ENCODE data around the gene CFH.
"Not testable (repeated sequence)": the region's sequence is repeated elsewhere in the genome, so short reads cannot be mapped to it uniquely, and the experiment has no call there.

Gene CFH

GRCh38 chr1:196667131-196667530 is 15.3 kb downstream of the CFH start:
- no peak for DNase-seq (ENCODE audit: low read depth, low spot score)

GRCh38 chr1:196669051-196669450 is 17.2 kb downstream of the CFH start:
- DNase-seq (ENCODE audit: low read depth, low spot score) = no peak

- DNase-seq (ENCODE audit: low read depth, low spot score) = no peak
Measured at GRCh38 chr1:196669693-196670092, 17.9 kb downstream of the CFH start.

GRCh38 chr1:196674908-196675307 is 23.1 kb downstream of the CFH start:
- no peak for DNase-seq (ENCODE audit: low read depth, low spot score)

GRCh38 chr1:196677781-196678509 is 26.1 kb downstream of the CFH start:
- DNase-seq (ENCODE audit: low read depth, low spot score) = peak; percentile 29

GRCh38 chr1:196678510-196678884 is 26.7 kb downstream of the CFH start:
- peak; percentile 76 for DNase-seq (ENCODE audit: low read depth, low spot score)

- DNase-seq (ENCODE audit: low read depth, low spot score) = no peak
Measured at GRCh38 chr1:196680107-196680506, 28.3 kb downstream of the CFH start.

- DNase-seq (ENCODE audit: low read depth, low spot score) = no peak
Measured at GRCh38 chr1:196684476-196684875, 32.6 kb downstream of the CFH start.

GRCh38 chr1:196685506-196685905 is 33.7 kb downstream of the CFH start:
- DNase-seq (ENCODE audit: low read depth, low spot score) = no peak

GRCh38 chr1:196689001-196689400 is 37.2 kb downstream of the CFH start:
- no peak for DNase-seq (ENCODE audit: low read depth, low spot score)

GRCh38 chr1:196690582-196690981 is 38.7 kb downstream of the CFH start:
- no peak for DNase-seq (ENCODE audit: low read depth, low spot score)

GRCh38 chr1:196698993-196699392 is 47.1 kb downstream of the CFH start:
- no peak for DNase-seq (ENCODE audit: low read depth, low spot score)

- no peak for DNase-seq (ENCODE audit: low read depth, low spot score)
Measured at GRCh38 chr1:196701144-196701543, 49.3 kb downstream of the CFH start.

GRCh38 chr1:196709892-196710291 is 58.0 kb downstream of the CFH start:
- DNase-seq (ENCODE audit: low read depth, low spot score) = not testable (repeated sequence)

GRCh38 chr1:196717868-196718267 is 66.0 kb downstream of the CFH start:
- no peak for DNase-seq (ENCODE audit: low read depth, low spot score)

GRCh38 chr1:196723325-196724185 is 71.7 kb downstream of the CFH start:
- DNase-seq (ENCODE audit: low read depth, low spot score) = peak; percentile 50

GRCh38 chr1:196732526-196732925 is 80.7 kb downstream of the CFH start:
- no peak for DNase-seq (ENCODE audit: low read depth, low spot score)

- no peak for DNase-seq (ENCODE audit: low read depth, low spot score)
Measured at GRCh38 chr1:196733091-196733970, 81.5 kb downstream of the CFH start.

- DNase-seq (ENCODE audit: low read depth, low spot score) = no peak
Measured at GRCh38 chr1:196734006-196734405, 82.2 kb downstream of the CFH start.

GRCh38 chr1:196734460-196734859 is 82.6 kb downstream of the CFH start:
- DNase-seq (ENCODE audit: low read depth, low spot score) = no peak

- DNase-seq (ENCODE audit: low read depth, low spot score) = no peak
Measured at GRCh38 chr1:196738730-196739129, 86.9 kb downstream of the CFH start.

- peak; percentile 9 for DNase-seq (ENCODE audit: low read depth, low spot score)
Measured at GRCh38 chr1:196743244-196743643, 91.4 kb downstream of the CFH start.
